B cell (primary cell): ENCODE measurements around the gene ZNF319. TPM values are rescaled to one million over a fixed set of nuclear protein-coding genes. Genes with fewer than 3 reads are reported as not detected.

ENCODE experiments used
- ATAC-seq: fragments of 200-7000 bp; cut with Tn5 transposase; one replicate; pipeline ENCODE4 v1.10.0; 2021; ENCODE audit warnings: low read depth, mild to moderate bottlenecking, moderate number of reproducible peaks, moderate library complexity
- CTCF ChIA-PET: fragments of 350-600 bp; sonication (Branson Sonifier 250); formaldehyde crosslinking; loops from one replicate; lab custom pipeline; 2021; ENCODE audit warnings: antibody characterized with exemption, inconsistent platforms; lab: Charles Lee
- POLR2A ChIA-PET: fragments of 350-600 bp; sonication (Branson Sonifier 250); formaldehyde crosslinking; loops from one replicate; lab custom pipeline; 2021; ENCODE audit warnings: antibody characterized with exemption; lab: Charles Lee
- DNase-seq: peaks from one replicate; pipeline ENCODE4 v3.0.0; 2013
- H2AFZ ChIP-seq: 2 replicates; pipeline ENCODE4 v1.6.1; 2012; ENCODE audit warnings: mild to moderate bottlenecking, low read depth, low read length; ENCODE audit not compliant: insufficient read depth, poor library complexity, severe bottlenecking
- H3K27ac ChIP-seq, 2 donors: 1 replicate in 1 of 2; 2 replicates in 1 of 2; pipeline ENCODE4 v1.5.1; 2012 to 2013; ENCODE audit warnings: low read length in 2 of 2, mild to moderate bottlenecking in 2 of 2, moderate library complexity in 1 of 2
- H3K27me3 ChIP-seq, 4 experiments: fragments of 200-600 bp in 1 of 4; sonication (generic) in 1 of 4; replicated peaks in 1 of 4; 1 replicate in 2 of 4; 2 replicates in 2 of 4; pipeline versions ENCODE4 v1.6.1 to v1.7.0; 2013 to 2016; ENCODE audit warnings: low read length in 3 of 4, mild to moderate bottlenecking in 2 of 4, mixed read lengths in 1 of 4, moderate library complexity in 1 of 4; ENCODE audit not compliant: insufficient read depth in 4 of 4, control insufficient read depth in 3 of 4; ENCODE audit errors: control extremely low read depth in 1 of 4
- H3K36me3 ChIP-seq, 2 experiments: replicated peaks in 1 of 2; 1 replicate in 1 of 2; 2 replicates in 1 of 2; pipeline versions ENCODE4 v1.6.1 to v1.7.1; 2013; ENCODE audit warnings: low read length in 1 of 2; ENCODE audit not compliant: insufficient read depth in 2 of 2, control insufficient read depth in 1 of 2; ENCODE audit errors: control extremely low read depth in 1 of 2, extremely low read depth in 1 of 2
- H3K4me1 ChIP-seq, 2 donors: fragments of 200-600 bp in 1 of 2; sonication (generic) in 1 of 2; 1 replicate in 1 of 2; 2 replicates in 1 of 2; pipeline versions ENCODE4 v1.5.1 to v1.6.1; 2013 to 2017; ENCODE audit warnings: low read length in 2 of 2; ENCODE audit not compliant: control insufficient read depth in 2 of 2, insufficient read depth in 2 of 2
- H3K4me2 ChIP-seq: replicated peaks from 2 replicates; pipeline ENCODE3; 2012; ENCODE audit warnings: mild to moderate bottlenecking, low read depth, low read length; ENCODE audit not compliant: poor library complexity, severe bottlenecking
- H3K4me3 ChIP-seq, 5 experiments: fragments of 200-600 bp in 1 of 5; sonication (generic) in 1 of 5; 1 replicate in 3 of 5; 2 replicates in 2 of 5; pipeline versions ENCODE4 v1.5.1 to v1.7.0; 2011 to 2016; ENCODE audit warnings: low read length in 4 of 5, mild to moderate bottlenecking in 4 of 5, low read depth in 2 of 5, control low read depth in 1 of 5, moderate library complexity in 1 of 5; ENCODE audit not compliant: insufficient read depth in 1 of 5; ENCODE audit errors: control extremely low read depth in 1 of 5, extremely low read depth in 1 of 5
- H3K79me2 ChIP-seq: fragments of 200-600 bp; sonication (generic); one replicate; pipeline ENCODE4 v1.6.0; 2016; ENCODE audit warnings: low read length; ENCODE audit not compliant: control insufficient read depth, insufficient read depth
- H3K9ac ChIP-seq: fragments of 200-600 bp; sonication (generic); 2 replicates; pipeline ENCODE4 v1.6.1; 2017; ENCODE audit warnings: mild to moderate bottlenecking, low read length, moderate library complexity
- H3K9me3 ChIP-seq, 3 donors: one replicate each; pipeline versions ENCODE4 v1.6.1 to v1.7.1; 2013; ENCODE audit warnings: low read length in 2 of 3; ENCODE audit not compliant: control insufficient read depth in 2 of 3, insufficient read depth in 1 of 3; ENCODE audit errors: control extremely low read depth in 1 of 3
- H4K20me1 ChIP-seq: 2 replicates; pipeline ENCODE4 v1.6.0; 2012; ENCODE audit warnings: mild to moderate bottlenecking, low read length; ENCODE audit not compliant: insufficient read depth, control insufficient read depth, poor library complexity, severe bottlenecking
- H3K27ac Mint-ChIP-seq: one replicate; pipeline ENCODE4 v1.8.0; 2021; ENCODE audit warnings: mixed read lengths
- H3K27me3 Mint-ChIP-seq: one replicate; pipeline ENCODE4 v1.8.0; 2021; ENCODE audit warnings: mixed read lengths
- H3K4me1 Mint-ChIP-seq: one replicate; pipeline ENCODE4 v1.8.0; 2021; ENCODE audit warnings: mixed read lengths
- H3K4me3 Mint-ChIP-seq: one replicate; pipeline ENCODE4 v1.8.0; 2021; ENCODE audit warnings: mixed read lengths
- H3K9me3 Mint-ChIP-seq: one replicate; pipeline ENCODE4 v1.8.0; 2022; ENCODE audit warnings: mixed read lengths; ENCODE audit not compliant: insufficient read depth
- CTCF ChIP-seq: fragments of 200-600 bp; IDR thresholded peaks from one replicate; pipeline ENCODE4 v1.8.0; 2022; ENCODE audit warnings: antibody characterized with exemption, mild to moderate bottlenecking
- EZH2 ChIP-seq: IDR thresholded peaks from 2 replicates; pipeline ENCODE4 v1.6.1; 2012; ENCODE audit warnings: borderline replicate concordance, low read depth, mild to moderate bottlenecking, moderate library complexity, low read length; ENCODE audit not compliant: insufficient read depth, poor library complexity, severe bottlenecking
- WGBS: methylation state at CpG from one replicate; pipeline ENCODE4 v1.1.5; 2013; ENCODE audit warnings: missing lambda C conversion rate; ENCODE audit not compliant: insufficient coverage; 5-methylcytosine and 5-hydroxymethylcytosine counted together
- intact Hi-C: fragments of 100-400 bp; cut with micrococcal nuclease; formaldehyde crosslinking; loops from one replicate; pipeline ENCODE4 v1.10.0; 2022
- polyA plus RNA-seq: library from polyadenylated mRNA; depleted of rRNA; stranded (reverse); fragments of >200 nt; gene quantifications from 2 replicates; pipeline ENCODE4 v1.2.3, GENCODE V29; 2012
- total RNA-seq, 2 donors: library from RNA; stranded (reverse); fragments of 120-200 nt in 1 of 2; gene quantifications; 1 replicate in 1 of 2; 2 replicates in 1 of 2; pipeline versions ENCODE4 v1.2.3 to v1.2.4, GENCODE V29; 2013 to 2022

ZNF319 gene
- total and polyA plus RNA-seq, 2 donors (not counting 1 experiment from before 2014, with no cell fraction given) = 12.4 to 15.1 TPM

GRCh38 chr16:58039829-58040495 lies 39.5 kb upstream of the ZNF319 start:
- ATAC-seq = no peak
- Mint-ChIP-seq H3K27ac (no peak overlapping the region), H3K4me3 (no peak overlapping the region), H3K4me1 (no peaks in the 10 kb centered on the region), H3K9me3 (peaks cover 3% of the 10 kb centered on the region), H3K27me3 (no peaks in the 10 kb centered on the region)
- Histone ChIP-seq H3K9ac (no peak overlapping the region), H3K36me3 (no peaks in the 10 kb centered on the region), H4K20me1 (no peaks in the 10 kb centered on the region), H3K79me2 (no peaks in the 10 kb centered on the region), H3K9me3 (peaks cover 0 to 5% (median 0%) of the 10 kb centered on the region in 3 donors), H2AFZ (no peak overlapping the region), H3K27ac (no peak overlapping the region), H3K4me1 (no peaks in the 10 kb centered on the region), H3K4me3 (no peak overlapping the region), H3K27me3 (no peaks in the 10 kb centered on the region), H3K4me2 (no peak overlapping the region)
- intact Hi-C loops = no loop called here
- ChIA-PET POLR2A (no interaction called here), CTCF (interaction anchor here (1.1 kb wide), 1 partner anchor 58 kb away, joined by 3 read pairs; no protein-coding TSS in a partner anchor)
- no peak for DNase-seq
- WGBS = 96% methylated on average over 23 of the region's 26 CpGs
- TF ChIP-seq CTCF = no peak
- TF ChIP-seq EZH2 = no peak

GRCh38 chr16:58038219-58038641 lies 37.8 kb upstream of the ZNF319 start:
- peaks cover 0 to 5% (median 0%) of the 10 kb centered on the region in 3 donors for H3K9me3 ChIP-seq
- intact Hi-C loops = no loop called here
- no peaks in the 10 kb centered on the region for H3K27me3 ChIP-seq
- 93% methylated on average over 19 of the region's 20 CpGs for WGBS
- no peak overlapping the region for H3K9ac ChIP-seq
- no peak for ATAC-seq
- ChIA-PET CTCF (no interaction called here), POLR2A (no interaction called here)
- DNase-seq = no peak
- no peak overlapping the region for H2AFZ ChIP-seq
- TF ChIP-seq EZH2 = no peak
- no peak for TF ChIP-seq CTCF
- H3K9me3 Mint-ChIP-seq = peaks cover 3% of the 10 kb centered on the region
- no peak overlapping the region for H3K4me3 ChIP-seq
- H3K79me2 ChIP-seq = no peaks in the 10 kb centered on the region
- no peaks in the 10 kb centered on the region for H4K20me1 ChIP-seq
- no peak overlapping the region for H3K27ac Mint-ChIP-seq
- H3K4me1 ChIP-seq = no peaks in the 10 kb centered on the region
- no peaks in the 10 kb centered on the region for H3K4me1 Mint-ChIP-seq
- H3K36me3 ChIP-seq = no peaks in the 10 kb centered on the region
- no peak overlapping the region for H3K4me3 Mint-ChIP-seq
- no peaks in the 10 kb centered on the region for H3K27me3 Mint-ChIP-seq
- H3K27ac ChIP-seq = no peak overlapping the region
- no peak overlapping the region for H3K4me2 ChIP-seq
